ENCODE results near the gene NUDT3. TPM values are rescaled to one million over a fixed set of nuclear protein-coding genes. Genes with fewer than 3 reads are reported as not detected.

Gene NUDT3
- total and polyA plus RNA-seq, 9 of the 15 experiments (the other 6 are each of a cell fraction or from before 2014, with no cell fraction given) = 5.4 to 81.2 (median 56.4) TPM

- TF ChIP-seq ZNF318 (IDR thresholded peaks at IDR 0.05; ENCODE audit: borderline replicate concordance in 1 of 2, low read depth in 1 of 2) = no peak
- TF ChIP-seq MEIS2 (IDR thresholded peaks at IDR 0.05; ENCODE audit: partially characterized antibody) = no peak
- no peak for TF ChIP-seq SRSF7 (optimal IDR thresholded peaks at IDR 0.05; ENCODE audit: low read depth, low read length)
- no peak for TF ChIP-seq TCFL5 (CRISPR knock-in tag; conservative IDR thresholded peaks at IDR 0.05)
- no peak for TF ChIP-seq HBP1 (CRISPR knock-in tag; IDR thresholded peaks at IDR 0.05)
- TF ChIP-seq, protein P1, sequence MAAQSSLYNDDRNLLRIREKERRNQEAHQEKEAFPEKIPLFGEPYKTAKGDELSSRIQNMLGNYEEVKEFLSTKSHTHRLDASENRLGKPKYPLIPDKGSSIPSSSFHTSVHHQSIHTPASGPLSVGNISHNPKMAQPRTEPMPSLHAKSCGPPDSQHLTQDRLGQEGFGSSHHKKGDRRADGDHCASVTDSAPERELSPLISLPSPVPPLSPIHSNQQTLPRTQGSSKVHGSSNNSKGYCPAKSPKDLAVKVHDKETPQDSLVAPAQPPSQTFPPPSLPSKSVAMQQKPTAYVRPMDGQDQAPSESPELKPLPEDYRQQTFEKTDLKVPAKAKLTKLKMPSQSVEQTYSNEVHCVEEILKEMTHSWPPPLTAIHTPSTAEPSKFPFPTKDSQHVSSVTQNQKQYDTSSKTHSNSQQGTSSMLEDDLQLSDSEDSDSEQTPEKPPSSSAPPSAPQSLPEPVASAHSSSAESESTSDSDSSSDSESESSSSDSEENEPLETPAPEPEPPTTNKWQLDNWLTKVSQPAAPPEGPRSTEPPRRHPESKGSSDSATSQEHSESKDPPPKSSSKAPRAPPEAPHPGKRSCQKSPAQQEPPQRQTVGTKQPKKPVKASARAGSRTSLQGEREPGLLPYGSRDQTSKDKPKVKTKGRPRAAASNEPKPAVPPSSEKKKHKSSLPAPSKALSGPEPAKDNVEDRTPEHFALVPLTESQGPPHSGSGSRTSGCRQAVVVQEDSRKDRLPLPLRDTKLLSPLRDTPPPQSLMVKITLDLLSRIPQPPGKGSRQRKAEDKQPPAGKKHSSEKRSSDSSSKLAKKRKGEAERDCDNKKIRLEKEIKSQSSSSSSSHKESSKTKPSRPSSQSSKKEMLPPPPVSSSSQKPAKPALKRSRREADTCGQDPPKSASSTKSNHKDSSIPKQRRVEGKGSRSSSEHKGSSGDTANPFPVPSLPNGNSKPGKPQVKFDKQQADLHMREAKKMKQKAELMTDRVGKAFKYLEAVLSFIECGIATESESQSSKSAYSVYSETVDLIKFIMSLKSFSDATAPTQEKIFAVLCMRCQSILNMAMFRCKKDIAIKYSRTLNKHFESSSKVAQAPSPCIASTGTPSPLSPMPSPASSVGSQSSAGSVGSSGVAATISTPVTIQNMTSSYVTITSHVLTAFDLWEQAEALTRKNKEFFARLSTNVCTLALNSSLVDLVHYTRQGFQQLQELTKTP (IDR thresholded peaks at IDR 0.05; ENCODE audit: low read depth in 1 of 2, partially characterized antibody in 2 of 2) = no peak
- TF ChIP-seq, protein P2, sequence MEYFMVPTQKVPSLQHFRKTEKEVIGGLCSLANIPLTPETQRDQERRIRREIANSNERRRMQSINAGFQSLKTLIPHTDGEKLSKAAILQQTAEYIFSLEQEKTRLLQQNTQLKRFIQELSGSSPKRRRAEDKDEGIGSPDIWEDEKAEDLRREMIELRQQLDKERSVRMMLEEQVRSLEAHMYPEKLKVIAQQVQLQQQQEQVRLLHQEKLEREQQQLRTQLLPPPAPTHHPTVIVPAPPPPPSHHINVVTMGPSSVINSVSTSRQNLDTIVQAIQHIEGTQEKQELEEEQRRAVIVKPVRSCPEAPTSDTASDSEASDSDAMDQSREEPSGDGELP (CRISPR knock-in tag; IDR thresholded peaks at IDR 0.05; ENCODE audit: borderline replicate concordance) = no peak
Observed at GRCh38 chr6:34378470-34378869, 14.0 kb downstream of the NUDT3 start (continued).
